Fibroblast of mammary gland (primary cell): ENCODE measurements around the gene ATXN2.
"Not testable (repeated sequence)": the region's sequence is repeated elsewhere in the genome, so short reads cannot be mapped to it uniquely, and the experiment has no call there.

ENCODE experiments used
- DNase-seq: peaks from one replicate; pipeline ENCODE4 v3.0.0-alpha.2; 2010; ENCODE audit warnings: low read depth
- H3K4me3 ChIP-seq: 2 replicates; pipeline ENCODE4 v1.5.1; 2011; ENCODE audit warnings: low read depth, mild to moderate bottlenecking, low read length, moderate library complexity; ENCODE audit not compliant: control insufficient read depth
- TF ChIP-seq, protein P1 (sequence below): conservative IDR thresholded peaks from 2 replicates; pipeline ENCODE4 v1.5.1; 2011; ENCODE audit warnings: low read depth, low read length, inconsistent platforms; ENCODE audit not compliant: control insufficient read depth, insufficient read depth

ATXN2 gene

DNA sequence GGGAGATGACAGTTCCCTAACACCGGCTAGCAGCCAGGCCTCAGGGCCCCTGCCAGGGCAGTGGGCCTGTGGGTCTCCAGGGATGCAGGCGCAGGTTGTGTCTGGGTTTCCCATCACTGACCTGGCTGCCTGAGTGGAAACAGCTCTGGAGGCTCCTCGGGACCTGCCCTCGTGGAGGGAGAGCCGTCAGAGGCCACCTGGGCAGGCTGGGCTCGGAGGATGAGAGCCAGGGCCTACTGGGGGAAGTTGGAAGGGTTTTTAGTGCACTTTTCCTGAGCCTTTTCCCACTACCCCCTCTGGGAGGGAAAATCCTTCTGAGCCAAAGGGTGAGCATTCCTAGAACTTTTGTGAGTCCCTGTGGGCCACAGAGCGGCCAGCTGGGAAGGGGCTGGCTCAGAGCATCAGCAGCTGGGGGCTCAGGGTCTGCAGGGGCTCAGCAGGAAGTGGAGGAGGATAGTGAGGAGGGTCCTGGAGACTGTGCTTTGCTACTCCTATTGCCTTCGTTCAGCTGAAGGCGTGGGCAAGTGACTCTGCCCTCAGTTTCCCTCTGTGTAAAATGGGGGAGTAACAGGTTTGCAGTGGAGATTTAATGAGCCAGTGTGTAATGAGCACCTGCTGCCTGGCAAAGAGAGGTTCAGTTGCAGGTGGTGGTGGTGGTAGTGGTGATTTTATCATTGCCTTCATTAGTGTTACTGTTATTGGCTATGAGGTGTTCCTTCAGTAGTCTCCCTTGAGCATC, 191.6 kb downstream of the ATXN2 start:
- TF ChIP-seq, protein P1, sequence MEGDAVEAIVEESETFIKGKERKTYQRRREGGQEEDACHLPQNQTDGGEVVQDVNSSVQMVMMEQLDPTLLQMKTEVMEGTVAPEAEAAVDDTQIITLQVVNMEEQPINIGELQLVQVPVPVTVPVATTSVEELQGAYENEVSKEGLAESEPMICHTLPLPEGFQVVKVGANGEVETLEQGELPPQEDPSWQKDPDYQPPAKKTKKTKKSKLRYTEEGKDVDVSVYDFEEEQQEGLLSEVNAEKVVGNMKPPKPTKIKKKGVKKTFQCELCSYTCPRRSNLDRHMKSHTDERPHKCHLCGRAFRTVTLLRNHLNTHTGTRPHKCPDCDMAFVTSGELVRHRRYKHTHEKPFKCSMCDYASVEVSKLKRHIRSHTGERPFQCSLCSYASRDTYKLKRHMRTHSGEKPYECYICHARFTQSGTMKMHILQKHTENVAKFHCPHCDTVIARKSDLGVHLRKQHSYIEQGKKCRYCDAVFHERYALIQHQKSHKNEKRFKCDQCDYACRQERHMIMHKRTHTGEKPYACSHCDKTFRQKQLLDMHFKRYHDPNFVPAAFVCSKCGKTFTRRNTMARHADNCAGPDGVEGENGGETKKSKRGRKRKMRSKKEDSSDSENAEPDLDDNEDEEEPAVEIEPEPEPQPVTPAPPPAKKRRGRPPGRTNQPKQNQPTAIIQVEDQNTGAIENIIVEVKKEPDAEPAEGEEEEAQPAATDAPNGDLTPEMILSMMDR = no peak
- no peak for DNase-seq
- peak overlapping the region; percentile 84 for H3K4me3 ChIP-seq

DNA sequence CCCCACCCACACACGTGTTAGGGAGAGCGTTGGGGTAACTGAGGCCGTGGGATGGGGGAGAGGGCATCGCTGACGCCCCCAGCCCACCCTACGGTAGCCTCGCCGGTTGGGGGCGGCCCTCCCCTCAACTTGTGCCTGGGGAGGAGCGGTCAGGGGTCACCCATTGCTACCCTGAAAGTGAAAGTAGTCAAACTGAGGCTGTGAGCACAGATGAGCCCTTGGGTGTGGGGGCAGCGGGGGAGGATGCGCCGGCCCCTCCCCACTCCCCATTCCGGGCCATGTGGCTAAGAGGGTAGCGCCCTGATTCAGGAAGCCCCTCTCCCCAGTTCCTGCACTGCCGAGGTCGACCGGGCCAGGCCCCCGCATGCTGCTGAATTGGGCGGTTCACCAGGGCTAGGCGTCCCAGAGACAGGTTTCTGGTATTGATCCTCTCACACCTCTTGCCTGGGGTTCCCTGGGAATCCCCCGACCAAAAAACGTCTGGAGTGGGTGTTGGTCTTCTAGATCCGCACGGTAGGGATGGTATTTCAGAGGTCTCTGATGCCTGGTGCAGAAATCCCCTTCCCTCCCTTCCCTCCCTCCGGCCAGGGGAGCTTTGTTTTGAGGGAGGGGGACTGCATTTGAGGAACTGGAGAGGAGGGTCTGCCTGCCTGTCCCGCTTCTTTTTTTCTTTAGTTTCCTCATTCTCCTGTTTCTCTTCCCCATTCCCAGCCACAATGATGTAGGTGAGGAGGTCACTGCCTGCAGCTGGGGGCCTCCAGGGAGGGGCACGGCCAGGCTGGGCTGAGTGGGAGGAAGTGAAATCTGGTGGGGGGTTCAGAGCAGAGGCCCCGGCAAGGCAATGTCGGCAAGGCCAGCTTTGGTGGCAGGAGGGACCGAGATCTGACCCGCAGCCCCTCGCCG, 192.4 kb downstream of the ATXN2 start:
- no peak for DNase-seq
- TF ChIP-seq, protein P1 = no peak

DNA sequence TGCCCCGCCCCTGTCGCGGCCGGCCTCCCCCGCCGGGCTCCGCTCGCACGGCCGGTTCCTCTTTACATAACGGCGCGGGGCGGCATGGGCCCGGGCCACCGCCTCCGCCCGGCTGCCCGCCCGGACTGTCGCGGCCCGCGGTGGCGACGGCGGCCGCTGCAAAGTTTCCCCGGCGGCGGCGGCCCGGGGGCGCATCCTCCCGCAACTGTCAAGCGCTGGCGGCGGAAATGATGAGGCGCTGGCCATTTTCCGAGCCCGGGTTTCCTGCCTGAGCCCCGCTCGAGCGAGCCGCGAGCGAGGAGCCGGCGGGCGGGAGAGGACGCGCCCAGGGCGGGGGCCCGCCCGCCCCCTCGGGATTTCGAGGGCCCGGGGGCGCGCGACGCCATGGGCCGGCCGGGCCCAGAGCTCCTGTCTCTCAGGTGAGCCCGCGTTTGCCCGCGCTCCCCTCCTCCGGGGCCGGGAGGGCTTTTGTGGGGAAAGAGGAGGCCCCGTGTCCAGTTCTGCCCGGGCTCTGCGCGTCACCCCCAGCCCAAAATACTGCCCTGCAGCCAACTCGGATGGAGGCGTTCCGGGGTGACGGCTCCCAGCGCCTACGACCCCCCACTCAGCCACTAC, 193.1 kb downstream of the ATXN2 start, which contains the start of gene SH2B3:
SH2B3 (plus strand) TSS at position 65 of the 615 bp plus-strand sequence. CDS start 12,223 bp downstream, outside the sequence.
- TF ChIP-seq, protein P1 = no peak
- DNase-seq = peak; percentile 54
- H3K4me3 ChIP-seq = peak within 1 kb of the TSS; percentile 84

More for the DNA sequence above, 192.4 kb downstream of the ATXN2 start:
- peak overlapping the region; percentile 84 for H3K4me3 ChIP-seq

DNA sequence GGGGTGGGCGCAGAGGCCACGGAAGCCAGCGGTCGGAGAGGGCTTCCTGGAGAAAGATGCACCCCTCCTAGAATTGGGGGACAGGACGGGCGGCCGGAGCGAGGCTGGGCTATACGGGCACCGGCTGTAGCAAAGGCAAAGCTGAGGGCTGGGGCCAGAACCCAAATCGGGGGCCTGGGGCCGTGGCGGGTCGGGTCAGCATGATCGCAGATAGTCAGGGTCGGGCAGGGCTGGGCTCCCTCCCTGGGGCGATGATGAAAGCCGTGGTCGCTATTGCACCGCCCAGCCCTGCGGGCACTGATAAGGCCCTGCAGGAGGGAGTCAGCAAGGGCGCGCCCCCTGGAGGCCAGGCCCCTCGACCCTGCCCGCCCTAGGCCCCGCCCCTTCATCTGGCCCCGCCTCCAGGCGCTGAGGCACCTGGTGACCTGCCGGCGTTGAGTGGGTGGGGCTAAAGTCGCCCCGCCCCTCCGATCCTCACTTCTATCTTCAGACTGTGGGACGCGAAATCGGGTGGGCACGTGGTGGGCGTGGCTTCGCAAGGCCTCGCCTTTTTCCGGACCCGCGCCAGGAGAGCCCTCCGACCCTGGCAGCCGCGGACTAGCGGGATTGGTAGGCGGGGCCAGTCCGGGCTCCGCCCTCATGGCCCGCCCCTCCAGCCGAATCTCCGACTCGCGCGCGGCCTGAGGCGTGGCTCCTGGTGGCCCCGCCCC, 193.8 kb downstream of the ATXN2 start:
- peak overlapping the region; percentile 56 for H3K4me3 ChIP-seq
- TF ChIP-seq, protein P1 = peak; percentile 11
- DNase-seq = peak; percentile 83

DNA sequence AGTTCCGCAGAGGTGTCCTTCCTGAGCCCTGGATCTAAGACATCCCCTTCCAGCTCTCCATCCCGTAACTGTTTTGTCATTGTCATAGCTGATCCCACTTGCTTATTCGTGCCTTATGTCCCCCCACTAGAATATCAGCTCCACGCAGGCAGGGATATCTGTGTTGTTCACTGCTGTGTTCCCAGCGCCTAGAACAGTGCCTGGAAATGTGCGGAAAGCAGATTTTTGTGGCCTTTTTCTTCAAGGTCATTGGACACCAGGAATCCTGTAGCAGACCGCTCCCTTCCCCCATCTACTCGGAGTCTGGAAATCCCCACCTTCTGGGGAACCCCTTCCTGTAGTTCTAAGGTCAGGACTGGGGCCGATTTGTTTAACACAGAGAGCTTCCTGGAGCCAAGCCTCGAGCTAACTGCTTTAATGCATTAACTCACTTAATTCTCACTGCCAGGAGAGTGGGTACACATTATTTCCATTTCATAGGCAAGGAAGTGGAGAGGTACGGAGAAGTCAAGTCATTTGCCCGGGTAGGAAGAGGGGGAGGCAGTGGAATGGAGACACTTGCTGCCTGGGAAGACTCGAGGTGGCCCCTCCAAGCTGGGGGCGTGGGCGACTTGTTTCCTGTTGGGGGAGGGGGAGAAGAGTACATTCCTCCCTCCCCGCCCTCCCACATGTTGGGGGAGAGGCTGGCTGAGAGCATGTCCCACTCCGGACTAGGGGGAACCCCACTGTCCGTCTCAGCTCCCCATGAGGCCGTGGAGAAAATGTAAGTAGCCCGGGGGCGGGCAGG, 194.6 kb downstream of the ATXN2 start:
- DNase-seq = no peak
- TF ChIP-seq, protein P1 = no peak
- H3K4me3 ChIP-seq = peak overlapping the region; percentile 56

DNA sequence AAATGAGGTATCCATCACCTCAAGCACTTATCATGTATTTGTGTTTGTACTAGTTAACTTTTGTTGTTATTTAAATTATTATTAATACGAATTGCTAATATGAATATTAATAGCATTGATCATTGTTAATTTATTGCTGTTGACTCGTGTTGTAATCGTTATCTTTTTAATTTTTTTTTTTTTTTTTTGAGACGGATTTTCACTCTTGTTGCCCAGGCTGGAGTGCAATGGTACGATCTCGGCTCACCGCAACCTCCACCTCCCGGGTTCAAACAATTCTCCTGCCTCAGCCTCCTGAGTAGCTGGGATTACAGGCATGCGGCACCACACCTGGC, 196.7 kb downstream of the ATXN2 start:
- not testable (repeated sequence) for DNase-seq, H3K4me3 ChIP-seq
